NCI-H345 (cell line): ENCODE data around the gene MRPS2.

Source experiments
- DNase-seq: peaks from one replicate; lab custom pipeline; 2025; lab: John Stamatoyannopoulos, UW

MRPS2 gene

GRCh38 chr9:135480071-135480939 lies 20.2 kb upstream of the MRPS2 start:
- peak; percentile 61 for DNase-seq

DNA sequence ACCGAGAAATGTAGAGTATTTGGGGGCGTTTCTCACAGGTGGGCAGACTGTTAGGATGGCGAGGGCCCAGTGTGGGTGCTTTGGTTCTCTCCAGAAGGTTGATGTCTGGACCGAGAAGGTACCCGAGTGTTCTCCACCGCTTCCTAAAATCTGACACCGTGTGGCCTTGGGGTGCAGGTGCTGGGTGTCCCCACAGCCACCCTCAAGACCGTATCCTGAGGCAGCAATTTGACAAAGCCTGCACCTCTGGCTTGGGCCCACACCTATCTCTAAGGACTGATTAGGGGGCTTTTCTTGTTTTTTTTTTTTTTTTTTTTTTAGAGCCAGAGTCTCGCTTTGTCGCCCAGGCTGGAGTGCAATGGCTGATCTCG lies 19.6 kb upstream of the MRPS2 start:
- no peak for DNase-seq

DNA sequence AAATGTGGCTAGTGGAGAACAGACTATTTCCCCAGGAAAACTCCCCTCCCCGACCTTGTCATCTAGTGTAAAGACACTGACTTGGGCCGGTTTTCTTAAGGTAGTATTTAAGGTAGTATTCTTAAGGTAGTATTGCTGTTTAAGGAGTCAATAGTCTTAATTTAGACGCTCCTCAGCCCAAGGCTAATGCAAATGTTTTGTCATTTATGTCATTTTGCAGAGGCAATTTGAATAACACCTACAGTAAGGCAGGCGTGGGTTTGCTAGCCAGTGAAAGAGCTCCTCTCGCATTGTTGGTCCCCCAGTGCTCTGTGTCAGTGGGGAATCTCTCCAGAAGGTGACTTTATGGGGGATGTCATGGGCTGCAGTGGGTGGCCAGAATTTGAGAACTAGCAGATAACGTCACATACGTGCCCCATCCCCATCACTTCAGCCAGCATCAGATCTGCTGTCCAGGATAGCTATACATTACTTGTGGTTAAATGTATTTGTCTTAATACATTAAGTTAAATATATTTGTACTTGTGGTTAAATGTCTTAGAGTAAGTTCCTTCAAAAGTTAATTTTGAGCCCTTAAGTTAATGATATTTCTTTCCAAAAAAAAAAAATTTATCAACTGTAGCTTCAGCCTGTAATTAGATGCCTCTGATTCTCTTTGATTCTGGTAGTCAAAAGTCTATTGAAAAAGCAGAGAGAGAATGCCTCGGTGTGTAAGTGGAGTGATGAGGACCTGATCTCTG lies 18.3 kb upstream of the MRPS2 start:
- no peak for DNase-seq

GRCh38 chr9:135484460-135485277 lies 15.8 kb upstream of the MRPS2 start:
- no peak for DNase-seq

- DNase-seq: no peak
Measured at GRCh38 chr9:135485385-135485784, 15.1 kb upstream of the MRPS2 start.

DNA sequence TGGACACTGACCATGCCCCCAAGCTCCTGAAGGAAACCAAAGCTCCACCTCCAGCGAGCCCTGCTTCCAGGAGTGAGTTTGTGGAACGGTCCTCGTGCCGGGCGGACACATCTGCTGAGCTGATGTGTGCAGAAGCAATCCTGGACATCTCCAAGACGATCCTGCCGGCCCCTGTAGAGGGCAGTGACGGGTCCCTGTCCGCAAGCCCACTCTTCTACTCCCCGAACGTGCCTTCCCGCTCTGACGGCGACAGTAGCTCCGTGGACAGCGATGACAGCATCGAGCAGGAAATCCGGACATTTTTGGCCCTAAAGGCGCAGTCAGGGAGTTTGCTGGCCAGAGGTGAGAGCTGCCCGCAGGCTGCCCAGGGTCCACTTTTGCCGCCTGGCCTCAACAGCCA lies 14.7 kb upstream of the MRPS2 start:
- DNase-seq: no peak

DNA sequence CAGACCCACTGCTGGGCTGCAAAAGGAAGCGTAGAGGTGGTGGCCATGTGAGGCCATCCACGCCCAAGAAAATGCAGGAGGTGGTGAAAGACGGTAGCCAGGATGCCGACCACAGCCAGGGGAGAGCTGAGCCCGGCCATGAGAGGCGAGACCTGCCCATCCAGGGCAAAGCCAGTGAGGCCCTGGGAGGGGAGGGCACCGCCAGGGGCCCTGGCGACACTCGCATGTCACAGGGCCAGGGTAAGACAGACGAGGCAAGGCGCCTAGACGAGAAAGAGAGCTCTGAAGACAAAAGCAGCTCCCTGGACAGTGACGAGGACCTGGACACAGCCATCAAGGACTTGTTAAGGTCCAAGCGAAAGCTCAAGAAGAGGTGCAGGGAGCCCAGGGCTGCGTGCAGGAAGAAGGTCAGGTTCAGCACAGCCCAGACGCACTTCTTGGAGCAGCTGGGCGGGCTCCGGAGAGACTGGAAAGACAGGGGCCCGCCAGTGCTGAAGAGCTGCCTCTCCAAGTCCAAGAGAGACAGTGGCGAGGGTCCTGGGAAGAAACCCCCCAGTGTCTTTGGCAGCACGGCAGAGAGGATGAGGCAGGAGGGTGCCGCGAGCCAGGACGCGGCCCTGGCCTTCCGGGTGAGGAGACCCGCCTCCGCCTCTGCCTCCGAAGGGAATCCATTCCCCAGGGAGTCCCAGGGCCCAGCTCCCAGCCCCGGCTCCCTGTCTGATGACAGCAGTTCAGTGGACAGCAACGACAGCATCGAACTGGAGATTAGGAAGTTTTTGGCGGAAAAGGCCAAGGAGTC lies 14.0 kb upstream of the MRPS2 start:
- no peak for DNase-seq

GRCh38 chr9:135487281-135488012 lies 13.0 kb upstream of the MRPS2 start:
- no peak for DNase-seq

DNA sequence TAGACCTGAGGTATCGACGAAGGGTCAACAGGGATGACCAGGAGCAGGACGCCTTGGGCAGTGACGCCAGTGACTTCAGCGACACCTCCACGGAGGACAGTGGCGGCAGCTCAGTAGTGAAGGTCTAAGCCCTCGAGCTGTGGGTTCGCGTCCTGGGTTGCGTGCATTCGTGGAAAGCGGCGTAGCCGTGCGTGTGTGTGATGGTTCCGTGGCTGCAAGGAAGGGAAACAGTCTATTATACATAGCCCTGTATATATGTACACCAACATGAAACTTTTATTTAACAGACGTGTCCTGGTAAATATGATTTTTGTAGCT lies 12.5 kb upstream of the MRPS2 start:
- DNase-seq: no peak

GRCh38 chr9:135488527-135488926 lies 12.0 kb upstream of the MRPS2 start:
- DNase-seq: no peak

- DNase-seq: no peak
Measured at GRCh38 chr9:135489188-135489906, 11.1 kb upstream of the MRPS2 start.

GRCh38 chr9:135490166-135490870 lies 10.2 kb upstream of the MRPS2 start:
- no peak for DNase-seq

DNA sequence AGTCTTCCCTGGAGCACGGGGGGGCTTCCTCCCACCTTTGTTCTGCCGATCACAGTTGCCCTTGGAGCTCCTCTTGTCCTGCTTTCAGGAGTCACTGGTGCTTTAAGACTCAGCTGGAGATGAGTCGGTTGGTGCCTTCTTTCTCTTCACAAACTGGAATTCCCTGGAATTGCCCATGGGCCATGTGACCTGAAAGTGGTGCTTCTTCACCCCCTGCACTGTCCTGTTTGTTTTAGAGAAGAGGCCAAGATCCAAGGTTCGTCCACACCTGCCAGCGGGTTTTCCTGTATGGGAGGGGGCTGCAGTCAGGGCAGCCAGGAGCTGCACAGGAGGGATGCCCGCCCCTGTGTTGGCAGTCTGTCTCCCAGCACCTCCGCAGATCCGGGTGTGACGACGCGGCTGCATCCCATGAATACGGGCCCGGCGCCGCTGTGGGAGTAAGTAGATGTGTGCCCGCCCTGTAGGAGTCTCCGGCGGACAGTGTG lies 9.5 kb upstream of the MRPS2 start:
- no peak for DNase-seq

- DNase-seq: no peak
Measured at GRCh38 chr9:135491764-135492163, 8.7 kb upstream of the MRPS2 start.

DNA sequence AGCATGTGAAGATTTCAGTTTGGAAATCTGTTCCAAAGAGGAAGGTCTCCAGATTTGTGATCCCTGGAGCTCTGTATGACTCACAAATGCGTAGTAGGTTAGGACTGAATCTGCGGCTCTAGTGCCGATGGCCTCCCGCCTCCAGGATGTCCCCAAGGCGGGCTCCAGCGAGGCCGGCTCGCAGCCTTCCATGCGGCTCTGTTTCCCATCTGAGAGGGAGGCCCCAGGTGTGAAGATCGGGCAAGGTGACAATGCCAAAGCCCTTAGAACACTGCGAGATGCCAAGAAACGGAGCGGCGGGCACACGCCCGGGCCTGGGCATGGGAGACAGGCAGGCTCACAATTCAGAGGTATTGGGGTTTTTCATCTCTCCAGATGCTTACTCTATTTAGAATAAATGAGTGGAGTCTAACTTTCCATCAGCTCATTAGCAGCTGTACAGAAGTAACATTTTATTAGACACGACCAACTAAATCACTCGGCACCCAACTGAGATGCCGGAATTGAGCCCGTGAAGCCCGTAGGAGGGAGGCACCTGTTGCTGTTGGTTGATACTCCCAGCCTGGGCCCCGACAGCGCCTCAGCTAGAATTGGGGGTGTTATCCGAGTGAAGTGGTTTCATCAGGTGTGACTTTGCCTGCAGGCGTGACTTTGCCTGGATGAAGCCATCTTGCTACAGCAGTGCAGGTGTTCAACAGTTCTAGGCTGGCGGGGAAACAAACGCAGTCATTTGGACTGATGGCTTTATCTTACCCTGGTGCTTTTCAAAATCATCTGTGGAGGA lies 7.4 kb upstream of the MRPS2 start:
- no peak for DNase-seq

GRCh38 chr9:135494791-135495559 lies 5.5 kb upstream of the MRPS2 start:
- DNase-seq: no peak

GRCh38 chr9:135498381-135499126 lies 1.9 kb upstream of the MRPS2 start:
- no peak for DNase-seq
